GM12878 (cell line): ENCODE measurements around the gene GPRIN1.

ENCODE experiments used
- ATF7 ChIP-seq: fragments of 450-650 bp; IDR thresholded peaks from 2 replicates; pipeline ENCODE4 v1.6.1; 2016; ENCODE audit warnings: low read depth, mild to moderate bottlenecking
- EGR1 ChIP-seq, 2 experiments: IDR thresholded peaks; 1 replicate in 1 of 2; 2 replicates in 1 of 2; pipeline ENCODE4 v1.6.1; 2011 to 2012; ENCODE audit warnings: low read depth in 2 of 2, low read length in 2 of 2, borderline replicate concordance in 1 of 2, mild to moderate bottlenecking in 1 of 2, moderate library complexity in 1 of 2
- EZH2 ChIP-seq: IDR thresholded peaks from 2 replicates; pipeline ENCODE4 v1.6.1; 2012; ENCODE audit warnings: low read depth, mild to moderate bottlenecking, control low read depth, inconsistent platforms, low read length, borderline replicate concordance; ENCODE audit not compliant: control insufficient read depth
- GATAD2B ChIP-seq: fragments of 450-650 bp; conservative IDR thresholded peaks from 2 replicates; pipeline ENCODE4 v1.6.1; 2017; ENCODE audit warnings: low read depth, mild to moderate bottlenecking, moderate library complexity
- HCFC1 ChIP-seq: fragments of 150-350 bp; IDR thresholded peaks from 2 replicates; pipeline ENCODE4 v1.6.1; 2014; ENCODE audit warnings: low read length
- MYC ChIP-seq: IDR thresholded peaks from 2 replicates; pipeline ENCODE4 v1.6.1; 2011; ENCODE audit warnings: mild to moderate bottlenecking, low read length, moderate library complexity, inconsistent platforms; ENCODE audit not compliant: insufficient read depth, insufficient replicate concordance, insufficient read length, severe bottlenecking
- NRF1 ChIP-seq: conservative IDR thresholded peaks from 2 replicates; pipeline ENCODE4 v1.6.1; 2011; ENCODE audit warnings: mild to moderate bottlenecking, low read depth, low read length, improper control_type of control experiment
- POLR2A ChIP-seq: IDR thresholded peaks from 2 replicates; pipeline ENCODE4 v1.6.1; 2011; ENCODE audit warnings: low read depth, mild to moderate bottlenecking, low read length
- RAD21 ChIP-seq: IDR thresholded peaks from 2 replicates; pipeline ENCODE4 v1.6.1; 2011; ENCODE audit warnings: mild to moderate bottlenecking, low read depth, low read length, moderate library complexity; ENCODE audit not compliant: insufficient read depth
- SIN3A ChIP-seq: IDR thresholded peaks from 2 replicates; pipeline ENCODE4 v1.6.1; 2012; ENCODE audit warnings: low read depth, low read length, improper control_type of control experiment
- SMAD5 ChIP-seq: IDR thresholded peaks from 2 replicates; pipeline ENCODE4 v1.6.1; 2016; ENCODE audit warnings: antibody characterized with exemption, low read depth
- ZNF274 ChIP-seq: IDR thresholded peaks from one replicate; pipeline ENCODE4 v1.8.0; 2011; ENCODE audit not compliant: insufficient read length, insufficient read depth
- ZZZ3 ChIP-seq: IDR thresholded peaks from 2 replicates; pipeline ENCODE4 v1.6.1; 2011; ENCODE audit warnings: low read depth; ENCODE audit not compliant: control insufficient read depth, insufficient read length
- TF ChIP-seq, protein P1 (sequence below), 3 experiments: IDR thresholded peaks in 2 of 3; conservative IDR thresholded peaks in 1 of 3; 2 replicates each; pipeline ENCODE4 v1.5.1; 2011; ENCODE audit warnings: low read depth in 3 of 3, low read length in 3 of 3, mild to moderate bottlenecking in 3 of 3, control low read depth in 2 of 3, moderate library complexity in 2 of 3, inconsistent platforms in 1 of 3, mixed read lengths in 1 of 3; ENCODE audit not compliant: control insufficient read depth in 2 of 3, insufficient read depth in 1 of 3; ENCODE audit errors: extremely low read depth in 1 of 3

DNA sequence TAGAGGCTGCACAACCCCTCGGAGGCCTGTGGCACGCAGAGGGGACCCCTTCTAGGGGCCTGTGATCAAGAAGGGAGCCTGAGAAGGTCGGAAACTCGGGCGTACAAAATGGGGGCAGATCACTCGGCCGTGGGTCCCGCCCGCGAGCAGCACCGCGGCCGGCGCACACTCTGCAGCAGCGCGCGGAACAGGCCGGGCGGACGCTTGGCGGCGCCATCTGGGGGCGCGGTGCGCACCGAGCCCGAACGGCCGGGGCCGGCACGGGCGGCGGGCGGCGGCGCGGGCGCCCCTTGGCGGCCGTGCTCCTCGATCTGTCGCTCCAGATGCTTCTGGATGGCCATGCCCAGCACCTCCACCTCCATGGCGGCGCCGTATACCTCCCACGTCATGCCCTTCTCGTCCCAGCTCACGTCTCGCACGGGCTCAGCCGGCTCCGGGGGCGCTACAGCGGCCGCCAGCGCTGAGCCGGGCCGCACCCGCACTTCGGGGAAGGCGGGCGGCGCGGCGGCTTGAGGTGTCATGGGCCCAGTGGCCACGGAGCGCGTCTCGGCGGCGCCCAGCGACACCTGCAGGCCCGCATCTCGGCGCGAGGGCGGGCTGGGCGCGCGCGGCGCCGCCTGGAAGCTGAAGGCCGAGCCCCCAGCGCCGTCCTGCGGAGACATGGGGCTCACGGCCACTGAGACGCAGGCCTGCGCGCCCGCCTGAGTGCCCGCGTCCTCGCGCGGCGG is 13.1 kb downstream of the GPRIN1 start:
- TF ChIP-seq NRF1 (no peak), ZZZ3 (no peak), POLR2A (no peak), EZH2 (no peak), RAD21 (no peak), GATAD2B (no peak), SIN3A (no peak), ATF7 (no peak), MYC (no peak), ZNF274 (no peak), EGR1 (IDR thresholded peaks at IDR 0.05; ENCODE audit: borderline replicate concordance in 1 of 2, low read depth in 2 of 2, low read length in 2 of 2) (no peak), SMAD5 (no peak), HCFC1 (no peak)
- TF ChIP-seq, protein P1, sequence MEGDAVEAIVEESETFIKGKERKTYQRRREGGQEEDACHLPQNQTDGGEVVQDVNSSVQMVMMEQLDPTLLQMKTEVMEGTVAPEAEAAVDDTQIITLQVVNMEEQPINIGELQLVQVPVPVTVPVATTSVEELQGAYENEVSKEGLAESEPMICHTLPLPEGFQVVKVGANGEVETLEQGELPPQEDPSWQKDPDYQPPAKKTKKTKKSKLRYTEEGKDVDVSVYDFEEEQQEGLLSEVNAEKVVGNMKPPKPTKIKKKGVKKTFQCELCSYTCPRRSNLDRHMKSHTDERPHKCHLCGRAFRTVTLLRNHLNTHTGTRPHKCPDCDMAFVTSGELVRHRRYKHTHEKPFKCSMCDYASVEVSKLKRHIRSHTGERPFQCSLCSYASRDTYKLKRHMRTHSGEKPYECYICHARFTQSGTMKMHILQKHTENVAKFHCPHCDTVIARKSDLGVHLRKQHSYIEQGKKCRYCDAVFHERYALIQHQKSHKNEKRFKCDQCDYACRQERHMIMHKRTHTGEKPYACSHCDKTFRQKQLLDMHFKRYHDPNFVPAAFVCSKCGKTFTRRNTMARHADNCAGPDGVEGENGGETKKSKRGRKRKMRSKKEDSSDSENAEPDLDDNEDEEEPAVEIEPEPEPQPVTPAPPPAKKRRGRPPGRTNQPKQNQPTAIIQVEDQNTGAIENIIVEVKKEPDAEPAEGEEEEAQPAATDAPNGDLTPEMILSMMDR (IDR thresholded peaks at IDR 0.05 in 2 of 3, conservative IDR thresholded peaks at IDR 0.05 in 1 of 3; ENCODE audit: control insufficient read depth in 2 of 3, extremely low read depth in 1 of 3, insufficient read depth in 1 of 3, low read depth in 3 of 3, low read length in 3 of 3) = no peak; a peak in 1 of 6 replicates
